BJ (cell line): Measurements from ENCODE around the gene ARHGAP42. TPM values are rescaled to one million over a fixed set of nuclear protein-coding genes. Genes with fewer than 3 reads are reported as not detected.
"Not testable (repeated sequence)": the region's sequence is repeated elsewhere in the genome, so short reads cannot be mapped to it uniquely, and the experiment has no call there.

Experiments
- CTCF ChIA-PET: fragments of 350-600 bp; formaldehyde crosslinking; extraction: SDS; loops from one replicate; lab custom pipeline; 2021; ENCODE audit warnings: antibody characterized with exemption, inconsistent platforms; lab: Yijun Ruan, JAX
- POLR2A ChIA-PET: fragments of 300-600 bp; sonication (Branson Sonifier 250); formaldehyde crosslinking; extraction: SDS; loops from one replicate; lab custom pipeline; 2021; ENCODE audit warnings: antibody characterized with exemption; lab: Charles Lee
- DNase-seq: peaks from one replicate; pipeline ENCODE4 v3.0.0-alpha.2; 2011; ENCODE audit warnings: low read depth
- H3K27me3 ChIP-seq: 2 replicates; pipeline ENCODE4 v1.6.0; 2011; ENCODE audit warnings: low read length; ENCODE audit not compliant: control insufficient read depth, insufficient read depth
- H3K36me3 ChIP-seq: 2 replicates; pipeline ENCODE4 v1.5.1; 2011; ENCODE audit warnings: low read length; ENCODE audit not compliant: control insufficient read depth, insufficient read depth
- H3K4me3 ChIP-seq: 2 replicates; pipeline ENCODE4 v1.5.1; 2011; ENCODE audit warnings: low read depth, mild to moderate bottlenecking, control low read depth, low read length
- polyA plus RNA-seq: library from polyadenylated mRNA; depleted of rRNA; stranded (reverse); fragments of >200 nt; gene quantifications from 2 replicates; pipeline ENCODE4 v1.2.3, GENCODE V29; 2011
- TF ChIP-seq, protein P1 (sequence below): IDR thresholded peaks from 2 replicates; pipeline ENCODE4 v1.5.1; 2011; ENCODE audit warnings: low read depth, mild to moderate bottlenecking, control low read depth, inconsistent platforms, low read length, moderate library complexity; ENCODE audit not compliant: insufficient read depth

ARHGAP42 gene
- polyA plus RNA-seq, 1 experiment: 0.76 TPM

DNA sequence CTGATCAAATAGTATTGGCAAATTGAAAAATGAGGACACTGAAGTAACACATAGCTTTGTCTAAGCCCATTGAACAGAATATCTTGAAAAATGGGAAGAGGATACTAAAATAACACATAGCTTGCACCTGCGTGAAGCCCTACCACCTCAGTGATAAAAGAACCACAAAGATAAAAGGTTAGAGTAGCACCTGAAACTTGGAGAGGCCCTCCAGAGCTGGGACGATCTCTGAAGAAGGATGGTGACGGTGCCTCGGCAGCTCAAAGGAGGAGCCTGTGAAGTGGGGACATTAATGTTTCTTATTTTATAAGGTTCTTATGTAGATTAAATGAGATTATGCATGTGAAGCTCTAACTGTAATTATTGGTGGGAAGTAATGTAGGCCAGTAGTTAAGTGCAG is 23.1 kb upstream of the ARHGAP42 start:
- Histone ChIP-seq H3K27me3 (no peaks in the 10 kb centered on the region), H3K4me3 (no peak overlapping the region), H3K36me3 (no peaks in the 10 kb centered on the region)
- TF ChIP-seq, protein P1, sequence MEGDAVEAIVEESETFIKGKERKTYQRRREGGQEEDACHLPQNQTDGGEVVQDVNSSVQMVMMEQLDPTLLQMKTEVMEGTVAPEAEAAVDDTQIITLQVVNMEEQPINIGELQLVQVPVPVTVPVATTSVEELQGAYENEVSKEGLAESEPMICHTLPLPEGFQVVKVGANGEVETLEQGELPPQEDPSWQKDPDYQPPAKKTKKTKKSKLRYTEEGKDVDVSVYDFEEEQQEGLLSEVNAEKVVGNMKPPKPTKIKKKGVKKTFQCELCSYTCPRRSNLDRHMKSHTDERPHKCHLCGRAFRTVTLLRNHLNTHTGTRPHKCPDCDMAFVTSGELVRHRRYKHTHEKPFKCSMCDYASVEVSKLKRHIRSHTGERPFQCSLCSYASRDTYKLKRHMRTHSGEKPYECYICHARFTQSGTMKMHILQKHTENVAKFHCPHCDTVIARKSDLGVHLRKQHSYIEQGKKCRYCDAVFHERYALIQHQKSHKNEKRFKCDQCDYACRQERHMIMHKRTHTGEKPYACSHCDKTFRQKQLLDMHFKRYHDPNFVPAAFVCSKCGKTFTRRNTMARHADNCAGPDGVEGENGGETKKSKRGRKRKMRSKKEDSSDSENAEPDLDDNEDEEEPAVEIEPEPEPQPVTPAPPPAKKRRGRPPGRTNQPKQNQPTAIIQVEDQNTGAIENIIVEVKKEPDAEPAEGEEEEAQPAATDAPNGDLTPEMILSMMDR: no peak
- ChIA-PET CTCF (no interaction called here), POLR2A (no interaction called here)
- no peak for DNase-seq

DNA sequence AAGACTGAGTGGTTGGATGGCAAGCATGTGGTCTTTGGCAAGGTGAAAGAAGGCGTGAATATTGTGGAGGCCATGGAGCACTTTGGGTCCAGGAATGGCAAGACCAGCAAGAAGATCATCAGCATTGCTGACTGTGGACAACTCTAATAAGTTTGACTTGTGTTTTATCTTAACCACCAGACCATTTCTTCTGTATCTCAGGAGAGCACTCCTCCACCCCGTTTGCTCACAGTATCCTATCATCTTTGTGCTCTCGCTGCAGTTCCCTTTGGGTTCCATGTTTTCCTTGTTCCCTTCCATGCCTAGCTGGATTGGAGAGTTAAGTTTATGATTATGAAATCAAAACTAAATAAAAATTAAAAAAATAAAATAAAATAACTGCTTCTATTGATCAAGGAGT is 20.3 kb upstream of the ARHGAP42 start:
- H3K27me3 ChIP-seq, POLR2A ChIA-PET, H3K36me3 ChIP-seq, H3K4me3 ChIP-seq, DNase-seq: not testable (repeated sequence)
- CTCF ChIA-PET: interaction anchor here (1.1 kb wide), 1 partner anchor 29 kb away, joined by 3 read pairs; no protein-coding TSS in a partner anchor

DNA sequence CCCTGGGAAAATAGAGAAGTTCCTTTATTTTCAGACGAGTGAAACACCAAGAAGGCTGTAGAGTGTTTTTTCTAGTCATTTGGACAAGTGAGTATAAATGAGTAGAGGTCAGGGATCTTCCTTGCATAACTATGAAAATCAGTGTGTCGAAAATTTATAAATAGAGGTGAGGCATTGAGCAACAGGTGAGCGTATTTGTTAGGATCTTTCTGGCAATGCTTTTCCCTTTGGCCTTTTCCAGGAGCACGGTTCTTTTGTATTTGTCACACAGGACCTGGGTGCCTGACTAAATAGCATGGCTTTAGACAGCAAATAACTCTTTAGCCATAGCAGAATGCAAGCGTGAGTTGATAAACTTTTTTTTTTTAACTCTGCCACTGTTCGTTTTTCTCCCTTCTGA is 19.6 kb upstream of the ARHGAP42 start:
- no peak for DNase-seq
- Histone ChIP-seq H3K27me3 (no peaks in the 10 kb centered on the region), H3K36me3 (no peaks in the 10 kb centered on the region), H3K4me3 (no peak overlapping the region)
- TF ChIP-seq, protein P1: no peak
- CTCF ChIA-PET: interaction anchor here (1.1 kb wide), 1 partner anchor 29 kb away, joined by 3 read pairs; no protein-coding TSS in a partner anchor
- POLR2A ChIA-PET: no interaction called here

DNA sequence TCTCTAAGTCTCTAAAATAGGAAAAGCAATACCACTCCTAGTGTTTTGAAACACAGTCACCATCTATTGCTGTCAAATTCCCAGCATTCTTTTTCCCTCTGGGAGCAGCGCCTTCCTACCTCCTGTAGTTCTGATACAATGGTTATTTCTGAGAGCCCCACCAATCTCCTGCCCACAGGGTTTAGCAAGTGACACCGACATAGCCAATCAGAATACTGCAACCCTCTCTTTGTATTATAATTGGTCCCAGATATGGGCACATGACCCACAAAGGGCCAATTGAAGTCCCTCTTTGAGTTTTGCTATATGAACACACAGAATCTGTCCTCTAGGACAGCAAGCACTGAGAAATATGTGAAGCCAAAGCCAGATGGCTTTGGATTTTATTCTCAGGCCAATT is 16.9 kb upstream of the ARHGAP42 start:
- TF ChIP-seq, protein P1: no peak
- CTCF ChIA-PET: no interaction called here
- H3K36me3 ChIP-seq: no peaks in the 10 kb centered on the region

DNA sequence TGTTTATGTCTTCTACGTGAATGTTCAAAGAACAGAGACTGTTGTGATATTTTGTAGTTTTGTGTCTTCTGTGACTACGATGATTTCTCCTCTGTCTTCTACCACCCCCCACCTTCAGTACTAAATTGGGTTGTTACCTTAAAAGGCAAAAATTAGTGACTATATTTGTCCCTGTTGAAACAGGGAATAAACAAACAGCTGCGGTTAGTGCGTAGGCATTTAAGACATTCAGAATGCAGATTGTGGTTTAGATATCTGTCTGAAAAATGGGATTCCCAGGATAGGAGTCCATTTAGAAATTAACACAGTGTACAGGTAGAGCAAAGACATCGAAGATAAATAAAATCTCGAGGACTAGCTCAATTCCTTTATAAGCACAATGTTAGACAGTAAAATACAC is 15.6 kb upstream of the ARHGAP42 start:
- TF ChIP-seq, protein P1: no peak
- no peaks in the 10 kb centered on the region for H3K36me3 ChIP-seq
- POLR2A ChIA-PET: no interaction called here
- H3K4me3 ChIP-seq: no peak overlapping the region
- CTCF ChIA-PET: interaction anchor here (0.7 to 2.4 kb wide), 3 partner anchors 9 to 256 kb away, joined by 3 to 9 read pairs (median 4); no protein-coding TSS in a partner anchor
- H3K27me3 ChIP-seq: no peaks in the 10 kb centered on the region
- no peak for DNase-seq

More for the DNA sequence above, 16.9 kb upstream of the ARHGAP42 start:
- POLR2A ChIA-PET: no interaction called here
- Histone ChIP-seq H3K4me3 (no peak overlapping the region), H3K27me3 (no peaks in the 10 kb centered on the region)
- DNase-seq: no peak

DNA sequence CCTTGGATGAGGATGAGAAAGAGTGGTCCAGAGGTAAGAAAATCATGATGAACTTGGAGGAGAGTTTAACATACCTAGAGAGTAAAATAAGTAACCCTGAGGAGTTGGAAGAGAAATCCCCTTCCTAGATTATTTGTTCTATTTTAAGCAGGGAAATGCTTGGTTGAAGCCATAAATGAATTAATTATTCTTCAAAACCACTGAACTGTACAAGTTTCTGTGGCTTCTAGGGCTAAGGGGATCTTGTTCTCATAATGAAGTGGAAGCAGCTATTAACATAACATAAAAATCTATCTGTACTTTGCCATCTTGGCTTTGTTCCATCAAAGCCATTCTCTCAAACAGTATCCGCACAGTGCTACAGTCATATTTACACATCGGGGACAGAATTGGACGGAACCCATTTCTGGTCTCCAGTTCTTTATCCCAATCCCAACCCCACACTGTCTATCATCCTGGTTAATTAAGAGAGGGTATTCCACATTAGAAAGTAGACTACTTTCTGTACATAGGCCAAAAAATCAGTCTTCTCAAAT is 14.5 kb upstream of the ARHGAP42 start:
- no peaks in the 10 kb centered on the region for H3K36me3 ChIP-seq
- TF ChIP-seq, protein P1: no peak
- no peaks in the 10 kb centered on the region for H3K27me3 ChIP-seq
- no peak for DNase-seq
- no peak overlapping the region for H3K4me3 ChIP-seq
- POLR2A ChIA-PET: no interaction called here
- CTCF ChIA-PET: interaction anchor here (1.1 to 2.4 kb wide), 2 partner anchors 8 to 15 kb away, joined by 4 to 9 read pairs; no protein-coding TSS in a partner anchor
